ENCODE results near the gene ADH1B. TPM values are rescaled to one million over a fixed set of nuclear protein-coding genes. Genes with fewer than 3 reads are reported as not detected.

The ADH1B gene
- polyA plus RNA-seq, 4 donors = 3.8 to 237 (median 58.6) TPM

DNA sequence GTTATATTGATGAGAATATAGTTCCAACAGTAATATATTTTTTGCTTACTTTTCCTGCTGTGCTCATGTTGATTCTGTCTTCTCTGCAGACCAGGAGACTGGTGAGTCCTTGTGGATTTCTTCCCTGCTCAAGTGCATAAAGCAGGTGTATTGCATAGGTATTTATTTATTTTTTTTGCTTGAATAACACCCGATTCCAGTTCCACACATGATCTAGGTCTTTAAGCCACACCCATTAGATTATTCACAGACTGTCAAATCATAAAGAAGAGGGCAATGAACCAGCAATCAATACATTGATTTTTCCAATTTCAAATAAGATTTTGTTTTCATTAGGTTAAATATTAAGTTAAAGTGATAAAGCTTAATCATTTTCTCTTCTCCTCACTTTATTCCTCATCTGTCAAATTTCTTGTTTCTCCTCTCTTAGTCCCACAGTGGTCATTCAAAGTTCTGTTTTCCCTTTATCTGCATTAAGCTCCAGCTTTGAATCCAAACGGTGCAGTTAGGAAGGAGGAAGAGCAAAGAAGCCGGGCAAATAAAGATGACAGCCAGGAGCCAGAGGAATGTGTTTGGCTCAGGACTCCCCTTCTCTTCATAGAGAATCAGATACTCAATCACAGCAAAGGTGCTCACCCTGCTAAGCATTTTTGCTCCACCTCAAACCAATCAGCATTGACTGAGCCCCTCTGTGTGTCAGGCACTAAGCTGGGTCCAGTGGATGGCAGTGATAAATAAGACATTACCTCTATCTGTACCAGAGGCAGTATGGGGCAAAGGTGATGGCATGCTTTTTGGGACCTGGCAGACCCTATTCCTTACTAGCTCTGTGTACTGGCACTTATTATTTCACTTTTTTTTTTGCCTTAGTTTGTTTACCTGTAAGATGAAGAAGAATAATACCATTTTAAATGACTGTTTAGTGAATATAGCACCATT is 30.1 kb downstream of the ADH1B start, which contains the start of gene ADH1A:
ADH1A (minus strand) TSS at position 138 of the 939 bp plus-strand sequence; CDS start at position 67, 71 bp downstream.
- peaks cover 0 to 4% (median 0%) of the 10 kb centered on the region in 3 donors for H3K4me1 ChIP-seq (ENCODE audit: control insufficient read depth in 3 of 3, insufficient read depth in 2 of 3, low read depth in 1 of 3, low read length in 2 of 3)
- H3K4me3 ChIP-seq (ENCODE audit: low read depth in 1 of 3, low read length in 3 of 3) = no peak within 1 kb of the TSS
- no peak within 1 kb of the TSS for H3K27ac ChIP-seq (ENCODE audit: low read depth in 1 of 3, low read length in 2 of 3)
- DNase-seq (peak in 1 of 2 donors; percentile 28), FAIRE-seq (peak; percentile 53)
- WGBS, 3 donors = 10 to 52% (median 26%) methylated on average over 3 of the region's 3 CpGs
- peaks cover 0 to 10% of the 10 kb centered on the region in 2 donors for H3K9me3 ChIP-seq (ENCODE audit: control insufficient read depth in 2 of 2, insufficient read depth in 1 of 2, low read depth in 1 of 2, low read length in 1 of 2)
- no peaks in the 10 kb centered on the region for H3K27me3 ChIP-seq (ENCODE audit: control insufficient read depth in 3 of 3, insufficient read depth in 3 of 3, low read length in 3 of 3)
- H3K36me3 ChIP-seq (ENCODE audit: control insufficient read depth in 3 of 3, insufficient read depth in 2 of 3, low read depth in 1 of 3, low read length in 3 of 3) = peaks cover 0 to 6% (median 0%) of the 10 kb centered on the region in 3 donors

- H3K9me3 ChIP-seq (ENCODE audit: control insufficient read depth in 2 of 2, insufficient read depth in 1 of 2, low read depth in 1 of 2, low read length in 1 of 2) = no peaks in the 10 kb centered on the region
These were observed 35.8 kb downstream of the ADH1B start for GRCh38 chr4:99285387-99285786.

DNA sequence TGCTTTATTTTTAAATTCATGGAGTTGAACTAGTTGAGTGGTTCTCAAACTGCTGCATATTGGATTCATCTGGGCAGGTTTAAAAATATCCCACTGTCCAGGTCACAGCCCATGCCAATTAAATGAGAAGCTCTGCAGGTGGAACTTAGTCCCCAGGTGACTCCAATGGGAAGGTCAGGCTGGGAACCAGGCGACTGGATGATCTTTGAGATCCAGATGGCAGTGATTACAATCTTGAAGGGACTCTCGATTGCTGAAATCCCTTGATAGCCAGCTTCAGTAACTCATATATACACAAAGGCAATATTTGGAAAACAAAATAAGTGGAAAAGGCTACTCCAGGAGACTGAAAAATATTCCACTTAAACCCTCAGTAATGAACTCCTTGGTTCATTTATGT is 38.5 kb downstream of the ADH1B start:
- Histone ChIP-seq H3K27ac (ENCODE audit: low read depth in 1 of 3, low read length in 2 of 3) (no peak overlapping the region), H3K4me1 (ENCODE audit: control insufficient read depth in 3 of 3, insufficient read depth in 2 of 3, low read depth in 1 of 3, low read length in 2 of 3) (no peaks in the 10 kb centered on the region), H3K9me3 (ENCODE audit: control insufficient read depth in 2 of 2, insufficient read depth in 1 of 2, low read depth in 1 of 2, low read length in 1 of 2) (no peaks in the 10 kb centered on the region), H3K36me3 (ENCODE audit: control insufficient read depth in 3 of 3, insufficient read depth in 2 of 3, low read depth in 1 of 3, low read length in 3 of 3) (no peaks in the 10 kb centered on the region), H3K4me3 (ENCODE audit: low read depth in 1 of 3, low read length in 3 of 3) (no peak overlapping the region), H3K27me3 (ENCODE audit: control insufficient read depth in 3 of 3, insufficient read depth in 3 of 3, low read length in 3 of 3) (no peaks in the 10 kb centered on the region)
- 56 to 79% (median 74%) methylated on average over 2 of the region's 2 CpGs for WGBS, 3 donors
- FAIRE-seq = no peak
- DNase-seq = no peak

More at GRCh38 chr4:99285387-99285786, 35.8 kb downstream of the ADH1B start:
- FAIRE-seq (no peak), DNase-seq (no peak)
- no peak overlapping the region for H3K27ac ChIP-seq (ENCODE audit: low read depth in 1 of 3, low read length in 2 of 3)
- H3K4me1 ChIP-seq (ENCODE audit: control insufficient read depth in 3 of 3, insufficient read depth in 2 of 3, low read depth in 1 of 3, low read length in 2 of 3) = no peaks in the 10 kb centered on the region
- no peak overlapping the region for H3K4me3 ChIP-seq (ENCODE audit: low read depth in 1 of 3, low read length in 3 of 3)
- H3K27me3 ChIP-seq (ENCODE audit: control insufficient read depth in 3 of 3, insufficient read depth in 3 of 3, low read length in 3 of 3) = no peaks in the 10 kb centered on the region
- H3K36me3 ChIP-seq (ENCODE audit: control insufficient read depth in 3 of 3, insufficient read depth in 2 of 3, low read depth in 1 of 3, low read length in 3 of 3) = no peaks in the 10 kb centered on the region

GRCh38 chr4:99281261-99281660 is 39.9 kb downstream of the ADH1B start:
- Histone ChIP-seq H3K9me3 (ENCODE audit: control insufficient read depth in 2 of 2, insufficient read depth in 1 of 2, low read depth in 1 of 2, low read length in 1 of 2) (no peaks in the 10 kb centered on the region), H3K36me3 (ENCODE audit: control insufficient read depth in 3 of 3, insufficient read depth in 2 of 3, low read depth in 1 of 3, low read length in 3 of 3) (no peaks in the 10 kb centered on the region)
- WGBS, 3 donors = 91 to 96% (median 94%) methylated on average over 5 of the region's 5 CpGs

DNA sequence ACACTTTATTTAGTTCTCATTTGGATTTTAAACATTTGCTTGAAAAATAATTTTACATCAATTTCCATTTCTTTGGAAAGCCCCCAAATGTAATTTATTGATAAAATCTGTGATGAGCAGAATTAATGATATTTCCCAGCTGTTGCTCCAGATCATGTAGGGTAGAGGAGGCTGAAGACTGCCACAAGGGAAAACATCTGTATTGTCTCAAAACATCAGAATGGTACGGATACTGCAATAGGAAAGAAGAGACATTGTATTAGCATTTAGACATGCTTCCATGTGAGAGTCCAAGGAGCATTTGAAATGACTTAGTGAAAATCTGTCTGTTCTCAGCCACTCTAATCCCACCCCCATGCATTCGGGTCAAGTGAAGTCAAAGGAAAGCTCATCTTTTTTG is 44.8 kb downstream of the ADH1B start:
- Histone ChIP-seq H3K27ac (ENCODE audit: low read depth in 1 of 3, low read length in 2 of 3) (no peak overlapping the region), H3K27me3 (ENCODE audit: control insufficient read depth in 3 of 3, insufficient read depth in 3 of 3, low read length in 3 of 3) (no peaks in the 10 kb centered on the region), H3K9me3 (ENCODE audit: control insufficient read depth in 2 of 2, insufficient read depth in 1 of 2, low read depth in 1 of 2, low read length in 1 of 2) (no peaks in the 10 kb centered on the region), H3K36me3 (ENCODE audit: control insufficient read depth in 3 of 3, insufficient read depth in 2 of 3, low read depth in 1 of 3, low read length in 3 of 3) (no peaks in the 10 kb centered on the region), H3K4me1 (ENCODE audit: control insufficient read depth in 3 of 3, insufficient read depth in 2 of 3, low read depth in 1 of 3, low read length in 2 of 3) (no peaks in the 10 kb centered on the region), H3K4me3 (ENCODE audit: low read depth in 1 of 3, low read length in 3 of 3) (no peak overlapping the region)
- FAIRE-seq = no peak
- WGBS, 3 donors = 74 to 87% (median 86%) methylated on average over 2 of the region's 2 CpGs
- DNase-seq = no peak

More at GRCh38 chr4:99281261-99281660, 39.9 kb downstream of the ADH1B start:
- Histone ChIP-seq H3K27ac (ENCODE audit: low read depth in 1 of 3, low read length in 2 of 3) (no peak overlapping the region), H3K4me3 (ENCODE audit: low read depth in 1 of 3, low read length in 3 of 3) (no peak overlapping the region), H3K4me1 (ENCODE audit: control insufficient read depth in 3 of 3, insufficient read depth in 2 of 3, low read depth in 1 of 3, low read length in 2 of 3) (no peaks in the 10 kb centered on the region), H3K27me3 (ENCODE audit: control insufficient read depth in 3 of 3, insufficient read depth in 3 of 3, low read length in 3 of 3) (no peaks in the 10 kb centered on the region)
- DNase-seq (no peak), FAIRE-seq (no peak)

DNA sequence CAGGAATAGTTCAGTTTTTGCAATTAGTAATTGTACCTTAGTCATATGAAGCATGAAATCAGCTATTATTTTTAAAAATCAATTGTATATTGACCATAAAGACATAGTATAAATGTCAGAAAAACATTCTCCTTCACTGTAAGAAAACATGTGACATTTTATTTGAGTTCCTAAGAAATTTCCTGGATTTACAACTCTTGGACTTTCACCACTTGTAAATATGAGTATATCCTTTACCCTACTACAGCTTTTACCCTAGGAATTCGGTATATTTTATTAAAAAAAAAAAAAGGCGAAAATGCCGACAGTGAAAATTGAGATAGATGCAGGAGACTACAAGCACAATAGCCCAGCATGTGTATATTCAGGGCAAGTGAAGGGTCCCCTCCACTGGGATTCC is 45.3 kb downstream of the ADH1B start:
- Histone ChIP-seq H3K4me1 (ENCODE audit: control insufficient read depth in 3 of 3, insufficient read depth in 2 of 3, low read depth in 1 of 3, low read length in 2 of 3) (no peaks in the 10 kb centered on the region), H3K4me3 (ENCODE audit: low read depth in 1 of 3, low read length in 3 of 3) (no peak overlapping the region), H3K27me3 (ENCODE audit: control insufficient read depth in 3 of 3, insufficient read depth in 3 of 3, low read length in 3 of 3) (no peaks in the 10 kb centered on the region), H3K9me3 (ENCODE audit: control insufficient read depth in 2 of 2, insufficient read depth in 1 of 2, low read depth in 1 of 2, low read length in 1 of 2) (no peaks in the 10 kb centered on the region), H3K36me3 (ENCODE audit: control insufficient read depth in 3 of 3, insufficient read depth in 2 of 3, low read depth in 1 of 3, low read length in 3 of 3) (no peaks in the 10 kb centered on the region), H3K27ac (ENCODE audit: low read depth in 1 of 3, low read length in 2 of 3) (peak overlapping the region in 1 of 3 donors; percentile 24)
- 79 to 86% (median 81%) methylated on average over 3 of the region's 3 CpGs for WGBS, 3 donors
- FAIRE-seq (no peak), DNase-seq (peak in 1 of 2 donors; percentile 68)

DNA sequence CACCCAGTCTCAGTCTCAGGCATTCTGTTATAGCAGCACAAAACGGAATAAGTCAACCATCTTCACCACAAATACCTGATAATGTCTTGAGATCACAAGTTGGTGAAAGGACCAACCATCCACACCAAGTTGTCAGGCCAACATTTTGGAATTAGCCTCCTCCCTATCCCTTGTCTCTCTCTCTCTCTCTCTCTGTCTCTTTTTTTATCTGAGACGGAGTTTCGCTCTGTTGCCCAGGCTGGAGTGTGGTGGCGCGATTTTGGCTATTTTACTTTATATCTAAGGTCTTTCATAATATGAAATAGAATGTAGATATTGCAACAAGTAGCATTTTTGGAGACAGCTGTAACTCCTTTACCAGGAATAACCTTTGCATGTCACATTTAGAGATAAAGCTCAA is 46.2 kb downstream of the ADH1B start:
- no peak overlapping the region for H3K4me3 ChIP-seq (ENCODE audit: low read depth in 1 of 3, low read length in 3 of 3)
- no peak for DNase-seq
- no peaks in the 10 kb centered on the region for H3K4me1 ChIP-seq (ENCODE audit: control insufficient read depth in 3 of 3, insufficient read depth in 2 of 3, low read depth in 1 of 3, low read length in 2 of 3)
- H3K36me3 ChIP-seq (ENCODE audit: control insufficient read depth in 3 of 3, insufficient read depth in 2 of 3, low read depth in 1 of 3, low read length in 3 of 3) = no peaks in the 10 kb centered on the region
- WGBS, 3 donors = 91 to 96% (median 94%) methylated on average over 5 of the region's 5 CpGs
- H3K27me3 ChIP-seq (ENCODE audit: control insufficient read depth in 3 of 3, insufficient read depth in 3 of 3, low read length in 3 of 3) = no peaks in the 10 kb centered on the region
- no peaks in the 10 kb centered on the region for H3K9me3 ChIP-seq (ENCODE audit: control insufficient read depth in 2 of 2, insufficient read depth in 1 of 2, low read depth in 1 of 2, low read length in 1 of 2)
- no peak overlapping the region for H3K27ac ChIP-seq (ENCODE audit: low read depth in 1 of 3, low read length in 2 of 3)
- FAIRE-seq = no peak

DNA sequence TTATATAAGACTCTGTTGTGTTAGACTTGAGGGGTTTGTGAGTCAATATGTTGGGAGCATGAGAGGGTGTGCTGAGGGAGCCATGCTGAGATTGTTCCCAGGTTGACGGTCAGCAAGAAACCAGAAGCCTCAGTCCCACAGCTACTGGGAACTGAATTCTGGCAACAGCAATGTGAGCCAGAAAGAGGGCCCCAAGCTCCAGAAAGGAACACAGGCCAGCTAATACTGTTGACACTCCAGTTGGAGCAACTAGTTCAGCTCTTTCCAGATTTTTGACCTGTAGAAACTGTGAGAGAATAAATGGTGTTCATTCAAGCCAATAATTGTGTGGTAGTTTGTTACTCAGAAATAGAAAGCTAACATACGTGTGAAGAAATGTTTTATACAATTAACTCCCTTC is 47.5 kb downstream of the ADH1B start:
- no peak for FAIRE-seq

More for the DNA sequence above, 47.5 kb downstream of the ADH1B start:
- 71 to 95% (median 90%) methylated on average over 2 of the region's 2 CpGs for WGBS, 3 donors
- Histone ChIP-seq H3K36me3 (ENCODE audit: control insufficient read depth in 3 of 3, insufficient read depth in 2 of 3, low read depth in 1 of 3, low read length in 3 of 3) (no peaks in the 10 kb centered on the region), H3K4me3 (ENCODE audit: low read depth in 1 of 3, low read length in 3 of 3) (no peak overlapping the region), H3K9me3 (ENCODE audit: control insufficient read depth in 2 of 2, insufficient read depth in 1 of 2, low read depth in 1 of 2, low read length in 1 of 2) (peaks cover 0 to 3% of the 10 kb centered on the region in 2 donors), H3K4me1 (ENCODE audit: control insufficient read depth in 3 of 3, insufficient read depth in 2 of 3, low read depth in 1 of 3, low read length in 2 of 3) (no peaks in the 10 kb centered on the region), H3K27ac (ENCODE audit: low read depth in 1 of 3, low read length in 2 of 3) (no peak overlapping the region), H3K27me3 (ENCODE audit: control insufficient read depth in 3 of 3, insufficient read depth in 3 of 3, low read length in 3 of 3) (no peaks in the 10 kb centered on the region)
- DNase-seq = no peak

Data from small intestine (tissue), 7 donors.